HCT116 (cell line): Measurements from ENCODE around the gene FAN1.

Source experiments
- CEBPB ChIP-seq: IDR thresholded peaks from 2 replicates; pipeline ENCODE4 v1.6.1; 2012; ENCODE audit warnings: low read depth
- CTCF ChIP-seq, 3 experiments: fragments of 200-600 bp in 1 of 3; sonication (generic) in 1 of 3; IDR thresholded peaks in 2 of 3; conservative IDR thresholded peaks in 1 of 3; 2 replicates each; pipeline ENCODE4 v1.5.1; 2012 to 2017; ENCODE audit warnings: low read depth in 2 of 3, low read length in 2 of 3, antibody characterized with exemption in 1 of 3, borderline replicate concordance in 1 of 3, control low read depth in 1 of 3, mild to moderate bottlenecking in 1 of 3, mixed read lengths in 1 of 3, mixed run types in 1 of 3, moderate library complexity in 1 of 3; ENCODE audit not compliant: insufficient read depth in 1 of 3
- EZH2 ChIP-seq: fragments of 200-600 bp; sonication (generic); IDR thresholded peaks from 2 replicates; pipeline ENCODE4 v1.6.1; 2017; ENCODE audit warnings: antibody characterized with exemption, mixed run types
- EZH2phosphoT487 ChIP-seq: fragments of 200-600 bp; IDR thresholded peaks from 2 replicates; pipeline ENCODE4 v1.6.1; 2018; ENCODE audit warnings: antibody characterized with exemption, borderline replicate concordance
- JUND ChIP-seq: IDR thresholded peaks from 2 replicates; pipeline ENCODE4 v1.6.1; 2012
- MAX ChIP-seq: IDR thresholded peaks from 2 replicates; pipeline ENCODE4 v1.6.1; 2012
- POLR2A ChIP-seq: IDR thresholded peaks from 2 replicates; pipeline ENCODE4 v1.7.0; 2011; ENCODE audit warnings: borderline replicate concordance; ENCODE audit not compliant: insufficient read depth, insufficient read length; ENCODE audit errors: extremely low read depth
- SP1 ChIP-seq: IDR thresholded peaks from 2 replicates; pipeline ENCODE4 v1.6.1; 2012; ENCODE audit warnings: low read depth
- ZFX ChIP-seq: fragments of 450-650 bp; IDR thresholded peaks from 2 replicates; pipeline ENCODE4 v1.6.1; 2017
- ZNF274 ChIP-seq: fragments of 200-500 bp; sonication (Bioruptor generic); IDR thresholded peaks from 2 replicates; pipeline ENCODE4 v1.6.1; 2014; ENCODE audit warnings: mild to moderate bottlenecking, low read depth, low read length, inconsistent platforms

GRCh38 chr15:30878515-30878914 is 25.2 kb upstream of the FAN1 start:
- TF ChIP-seq JUND (no peak), CTCF (IDR thresholded peaks at IDR 0.05 in 2 of 3, conservative IDR thresholded peaks at IDR 0.05 in 1 of 3; ENCODE audit: borderline replicate concordance in 1 of 3, insufficient read depth in 1 of 3, low read depth in 2 of 3, low read length in 2 of 3) (no peak), EZH2 (no peak), POLR2A (no peak), SP1 (no peak), ZNF274 (no peak), EZH2phosphoT487 (no peak), MAX (no peak), CEBPB (no peak), ZFX (no peak)
